Thyroid gland (tissue), 4 donors: ENCODE results near the gene COA5.

ENCODE experiments used
- CTCF ChIP-seq, 6 experiments: fragments of 200-600 bp in 3 of 6; fragments of 450-650 bp in 3 of 6; sonication (generic) in 3 of 6; IDR thresholded peaks; one replicate each; pipeline ENCODE4 v1.5.1; 2016 to 2019; ENCODE audit warnings: antibody characterized with exemption in 6 of 6, mild to moderate bottlenecking in 2 of 6, inconsistent platforms in 1 of 6, moderate library complexity in 1 of 6
- POLR2A ChIP-seq, 2 donors: fragments of 450-650 bp; IDR thresholded peaks; one replicate each; pipeline ENCODE4 v1.6.1; 2017; ENCODE audit warnings: antibody characterized with exemption in 2 of 2, mild to moderate bottlenecking in 2 of 2, moderate library complexity in 1 of 2

- TF ChIP-seq CTCF (IDR thresholded peaks at IDR 0.05) (no peak), POLR2A (IDR thresholded peaks at IDR 0.05) (no peak)
Observed at GRCh38 chr2:98586551-98587140, 21.7 kb downstream of the COA5 start.
